Caco-2 (cell line): ENCODE results near the gene ELFN1. TPM values are rescaled to one million over a fixed set of nuclear protein-coding genes. Genes with fewer than 3 reads are reported as not detected.

Source experiments
- BruUV-seq: library from RNA; stranded (reverse); fragments of 400-500 nt; replicated peaks from 2 replicates; lab custom pipeline; 2021; lab: Mats Ljungman, UMichigan
- CTCF ChIA-PET: fragments of 300-600 bp; sonication (Branson Sonifier 250); formaldehyde crosslinking; loops from one replicate; lab custom pipeline; 2022; ENCODE audit warnings: antibody characterized with exemption; lab: Charles Lee
- POLR2A ChIA-PET: fragments of 300-600 bp; sonication (Branson Sonifier 250); formaldehyde crosslinking; loops from one replicate; lab custom pipeline; 2022; ENCODE audit warnings: antibody characterized with exemption; lab: Charles Lee
- DNase-seq, 2 experiments: peaks; one replicate each; pipeline versions ENCODE4 v3.0.0 to v3.0.0-alpha.2; 2020 to 2022
- H3K27me3 ChIP-seq: replicated peaks from 2 replicates; pipeline ENCODE4 v1.6.0; 2011; ENCODE audit warnings: low read length; ENCODE audit not compliant: control insufficient read depth, insufficient read depth
- H3K36me3 ChIP-seq: 2 replicates; pipeline ENCODE4 v1.5.1; 2011; ENCODE audit warnings: low read length; ENCODE audit not compliant: control insufficient read depth, insufficient read depth
- H3K4me1 ChIP-seq: fragments of 250-450 bp; sonication (Bioruptor Pico); 2 replicates; pipeline ENCODE4 v1.5.1; 2020; ENCODE audit warnings: mild to moderate bottlenecking
- H3K4me3 ChIP-seq: 2 replicates; pipeline ENCODE4 v1.5.1; 2011; ENCODE audit warnings: low read depth, mild to moderate bottlenecking, control low read depth, low read length
- H3K9me3 ChIP-seq: fragments of 250-450 bp; sonication (Bioruptor Pico); 2 replicates; pipeline ENCODE4 v1.5.1; 2020; ENCODE audit warnings: mild to moderate bottlenecking, moderate library complexity
- H3K27ac Mint-ChIP-seq: one replicate; pipeline ENCODE4 v1.8.0; 2022; ENCODE audit warnings: mixed read lengths; ENCODE audit not compliant: unreplicated experiment
- H3K27me3 Mint-ChIP-seq: one replicate; pipeline ENCODE4 v1.8.0; 2022; ENCODE audit warnings: mixed read lengths; ENCODE audit not compliant: insufficient read depth, unreplicated experiment
- H3K36me3 Mint-ChIP-seq: one replicate; pipeline ENCODE4 v1.8.0; 2022; ENCODE audit warnings: mild to moderate bottlenecking, mixed read lengths; ENCODE audit not compliant: insufficient read depth, unreplicated experiment
- H3K4me1 Mint-ChIP-seq: one replicate; pipeline ENCODE4 v1.8.0; 2022; ENCODE audit warnings: low read depth, mixed read lengths; ENCODE audit not compliant: unreplicated experiment
- H3K4me3 Mint-ChIP-seq: one replicate; pipeline ENCODE4 v1.8.0; 2022; ENCODE audit warnings: mild to moderate bottlenecking, moderate library complexity, mixed read lengths; ENCODE audit not compliant: unreplicated experiment
- H3K9me3 Mint-ChIP-seq: one replicate; pipeline ENCODE4 v1.8.0; 2022; ENCODE audit warnings: mixed read lengths; ENCODE audit not compliant: unreplicated experiment
- CTCF ChIP-seq, 2 experiments: fragments of 200-600 bp in 1 of 2; IDR thresholded peaks; 1 replicate in 1 of 2; 2 replicates in 1 of 2; pipeline versions ENCODE4 v1.5.1 to v1.8.0; 2011 to 2022; ENCODE audit warnings: antibody characterized with exemption in 1 of 2, control low read depth in 1 of 2, inconsistent platforms in 1 of 2, low read depth in 1 of 2, low read length in 1 of 2, mild to moderate bottlenecking in 1 of 2, moderate library complexity in 1 of 2; ENCODE audit not compliant: insufficient read depth in 1 of 2, severe bottlenecking in 1 of 2, unreplicated experiment in 1 of 2
- intact Hi-C: fragments of 100-400 bp; cut with micrococcal nuclease; formaldehyde crosslinking; loops from one replicate; pipeline ENCODE4 v1.10.0; 2022; ENCODE audit not compliant: unreplicated experiment
- total RNA-seq: library from RNA; stranded (reverse); gene quantifications from 2 replicates; pipeline ENCODE4 v1.2.3, GENCODE V29; 2022

The ELFN1 gene
- total RNA-seq, 1 experiment from 2014 or later = 2.3 TPM

DNA sequence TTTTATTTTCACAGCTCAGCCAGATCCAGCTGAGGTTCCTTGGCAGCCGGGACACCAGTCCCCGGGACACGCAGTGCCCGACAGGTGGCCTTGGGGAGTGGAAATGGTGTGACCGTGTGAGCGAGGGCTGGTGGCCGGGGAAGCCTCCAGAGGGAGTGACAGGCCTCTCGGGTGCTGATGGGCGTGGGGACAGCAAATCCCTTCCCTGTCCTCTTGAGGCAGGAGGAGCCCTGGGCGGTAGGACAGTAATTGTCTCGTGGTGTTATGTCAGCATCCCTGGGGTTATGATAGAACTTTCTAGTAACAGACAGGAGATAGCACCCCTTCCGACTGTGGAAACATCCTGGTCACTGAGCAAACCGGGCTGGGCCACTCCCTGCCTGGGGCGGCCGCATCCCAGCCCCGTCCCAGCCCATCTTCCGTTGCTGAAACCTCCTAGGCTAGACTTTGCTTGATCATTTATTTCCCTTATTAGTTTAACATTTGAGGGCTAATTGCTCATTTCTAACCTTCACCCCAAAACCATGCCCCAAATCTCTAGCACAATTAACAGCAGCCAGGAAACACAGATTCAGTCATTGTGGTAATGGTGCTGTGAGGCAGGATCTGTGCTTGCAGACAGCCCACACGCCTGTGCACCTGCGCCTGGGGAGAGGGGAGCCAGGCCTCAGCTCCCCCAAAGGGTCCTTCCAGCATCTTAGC lies 63.3 kb downstream of the ELFN1 start:
- Histone ChIP-seq H3K9me3 (peaks cover 22% of the 10 kb centered on the region), H3K4me3 (no peak overlapping the region), H3K27me3 (no peaks in the 10 kb centered on the region; the same call in none of the 2 replicates), H3K4me1 (no peaks in the 10 kb centered on the region), H3K36me3 (no peaks in the 10 kb centered on the region)
- BruUV-seq = no TSS peak
- no peak overlapping the region for H3K27ac Mint-ChIP-seq
- peak in 1 of 2 experiments; percentile 31 for TF ChIP-seq CTCF (IDR thresholded peaks at IDR 0.05; ENCODE audit: insufficient read depth in 1 of 2, low read depth in 1 of 2, low read length in 1 of 2, severe bottlenecking in 1 of 2, unreplicated experiment in 1 of 2)
- peaks cover 7% of the 10 kb centered on the region for H3K36me3 Mint-ChIP-seq
- no peak overlapping the region for H3K4me3 Mint-ChIP-seq
- intact Hi-C loops = no loop called here
- H3K9me3 Mint-ChIP-seq = no peaks in the 10 kb centered on the region
- ChIA-PET CTCF (interaction anchor here (0.6 kb wide), 1 partner anchor 26 kb away, joined by 4 read pairs; no protein-coding TSS in a partner anchor), POLR2A (no interaction called here)
- peak; percentile 50 to 62 for DNase-seq
- H3K4me1 Mint-ChIP-seq = no peaks in the 10 kb centered on the region
- peaks cover 16% of the 10 kb centered on the region for H3K27me3 Mint-ChIP-seq

DNA sequence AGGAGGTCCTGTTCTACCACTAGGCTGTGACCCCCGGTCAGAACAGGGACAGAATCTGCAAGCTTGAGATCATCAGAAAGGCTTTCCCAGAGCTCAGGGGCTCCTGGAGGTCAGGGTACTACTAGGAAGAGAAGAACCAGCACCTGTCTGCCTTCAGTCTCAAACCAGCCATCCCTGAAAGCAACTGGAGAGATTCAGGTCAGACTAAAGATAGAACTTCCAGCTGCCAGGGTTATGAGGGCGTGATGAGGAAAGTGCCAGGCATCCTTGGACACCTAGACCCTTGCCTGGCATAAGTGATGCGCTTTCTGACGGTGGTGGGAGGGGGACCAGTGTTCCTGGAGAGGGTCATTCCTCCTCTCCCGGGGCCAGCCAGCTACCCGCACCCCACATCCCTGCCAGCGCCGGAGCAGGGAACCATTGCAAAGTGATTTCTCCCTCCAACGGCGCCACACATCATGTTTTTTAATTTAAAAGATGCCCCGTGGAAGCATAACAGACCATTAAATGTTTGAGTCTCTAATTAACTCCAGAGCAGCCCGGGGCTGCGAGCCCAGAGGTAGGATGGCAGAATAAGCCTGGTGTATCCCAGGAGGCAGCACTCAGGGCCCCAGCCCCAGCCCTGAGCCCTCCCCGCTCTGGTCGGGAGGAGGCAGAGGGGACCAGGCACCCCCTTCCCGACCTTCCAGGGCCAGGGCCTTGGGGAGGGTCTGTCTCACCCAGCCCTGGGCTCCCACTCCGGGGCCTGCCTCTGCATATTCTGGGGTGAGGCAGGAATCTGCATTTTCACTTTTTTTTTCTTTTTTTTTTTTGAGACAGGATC lies 64.0 kb downstream of the ELFN1 start:
- H3K36me3 Mint-ChIP-seq = peaks cover 11% of the 10 kb centered on the region
- Histone ChIP-seq H3K27me3 (no peaks in the 10 kb centered on the region; the same call in none of the 2 replicates), H3K9me3 (peaks cover 15% of the 10 kb centered on the region), H3K36me3 (no peaks in the 10 kb centered on the region), H3K4me3 (no peak overlapping the region), H3K4me1 (no peaks in the 10 kb centered on the region)
- intact Hi-C loops = no loop called here
- H3K27me3 Mint-ChIP-seq = peaks cover 16% of the 10 kb centered on the region
- no peak overlapping the region for H3K27ac Mint-ChIP-seq
- ChIA-PET POLR2A (no interaction called here), CTCF (no interaction called here)
- TF ChIP-seq CTCF (IDR thresholded peaks at IDR 0.05; ENCODE audit: insufficient read depth in 1 of 2, low read depth in 1 of 2, low read length in 1 of 2, severe bottlenecking in 1 of 2, unreplicated experiment in 1 of 2) = no peak
- peaks cover under 1% of the 10 kb centered on the region for H3K4me1 Mint-ChIP-seq
- BruUV-seq = no TSS peak
- no peaks in the 10 kb centered on the region for H3K9me3 Mint-ChIP-seq
- DNase-seq = no peak
- no peak overlapping the region for H3K4me3 Mint-ChIP-seq

GRCh38 chr7:1735262-1735661 lies 65.2 kb downstream of the ELFN1 start:
- TF ChIP-seq CTCF (IDR thresholded peaks at IDR 0.05; ENCODE audit: insufficient read depth in 1 of 2, low read depth in 1 of 2, low read length in 1 of 2, severe bottlenecking in 1 of 2, unreplicated experiment in 1 of 2) = no peak
- no peak overlapping the region for H3K27ac Mint-ChIP-seq
- H3K36me3 ChIP-seq = no peaks in the 10 kb centered on the region
- no peaks in the 10 kb centered on the region for H3K4me1 ChIP-seq
- no peaks in the 10 kb centered on the region for H3K9me3 Mint-ChIP-seq
- POLR2A ChIA-PET = no interaction called here
- peaks cover 17% of the 10 kb centered on the region for H3K36me3 Mint-ChIP-seq
- no peak overlapping the region for H3K4me3 Mint-ChIP-seq
- no peak overlapping the region for H3K4me3 ChIP-seq
- no peak for DNase-seq
- CTCF ChIA-PET = no interaction called here
- peaks cover 16% of the 10 kb centered on the region for H3K27me3 Mint-ChIP-seq
- peaks cover 5% of the 10 kb centered on the region for H3K4me1 Mint-ChIP-seq
- no TSS peak for BruUV-seq
- H3K9me3 ChIP-seq = peaks cover 6% of the 10 kb centered on the region
- intact Hi-C loops = no loop called here
- no peaks in the 10 kb centered on the region; the same call in none of the 2 replicates for H3K27me3 ChIP-seq
